Umbilical cord (tissue), 2 donors: ENCODE results near the gene DIPK1B. TPM values are rescaled to one million over a fixed set of nuclear protein-coding genes. Genes with fewer than 3 reads are reported as not detected.

Experiments used
- DNase-seq: peaks from one replicate; pipeline ENCODE4 v3.0.0-alpha.2; 2015; ENCODE audit warnings: low spot score
- total RNA-seq: library from RNA; depleted of rRNA; stranded (reverse); fragments of >200 nt; gene quantifications from one replicate; pipeline ENCODE4 v1.2.3, GENCODE V29; 2014; ENCODE audit warnings: low replicate concordance; ENCODE audit not compliant: insufficient read depth

The DIPK1B gene
- total RNA-seq, 1 donor from 2014 or later = 3.1 TPM

GRCh38 chr9:136686794-136687711 is 25.3 kb upstream of the DIPK1B start, which contains the start of gene AGPAT2:
Gene AGPAT2 (minus strand): TSS chr9:136687457. CDS start chr9:136687357, 100 bp downstream.
- peak; percentile 56 for DNase-seq

GRCh38 chr9:136687721-136688223 is 24.6 kb upstream of the DIPK1B start:
- DNase-seq = no peak

- no peak for DNase-seq
Measured at GRCh38 chr9:136688274-136689107, 23.9 kb upstream of the DIPK1B start.

DNA sequence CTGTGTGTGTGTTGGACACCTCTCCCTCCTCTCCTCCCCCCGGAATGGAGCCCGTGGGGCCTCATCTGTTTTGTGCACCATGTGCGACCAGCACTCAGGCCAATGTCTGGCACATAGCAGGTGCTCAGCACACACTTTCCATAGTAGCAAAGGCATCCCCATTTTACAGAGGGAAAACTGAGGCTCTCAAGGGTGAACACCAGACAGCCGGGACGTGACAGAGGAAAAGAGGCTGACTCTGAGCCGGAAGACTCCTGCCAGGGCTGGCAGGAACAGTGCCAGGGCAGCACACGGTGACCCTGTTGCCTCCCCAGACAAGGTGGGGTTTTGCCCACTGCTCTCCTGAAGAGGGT is 23.3 kb upstream of the DIPK1B start:
- no peak for DNase-seq

- DNase-seq = no peak
Measured at GRCh38 chr9:136690104-136690805, 22.1 kb upstream of the DIPK1B start.

- no peak for DNase-seq
Measured at GRCh38 chr9:136690806-136691261, 21.5 kb upstream of the DIPK1B start.

DNA sequence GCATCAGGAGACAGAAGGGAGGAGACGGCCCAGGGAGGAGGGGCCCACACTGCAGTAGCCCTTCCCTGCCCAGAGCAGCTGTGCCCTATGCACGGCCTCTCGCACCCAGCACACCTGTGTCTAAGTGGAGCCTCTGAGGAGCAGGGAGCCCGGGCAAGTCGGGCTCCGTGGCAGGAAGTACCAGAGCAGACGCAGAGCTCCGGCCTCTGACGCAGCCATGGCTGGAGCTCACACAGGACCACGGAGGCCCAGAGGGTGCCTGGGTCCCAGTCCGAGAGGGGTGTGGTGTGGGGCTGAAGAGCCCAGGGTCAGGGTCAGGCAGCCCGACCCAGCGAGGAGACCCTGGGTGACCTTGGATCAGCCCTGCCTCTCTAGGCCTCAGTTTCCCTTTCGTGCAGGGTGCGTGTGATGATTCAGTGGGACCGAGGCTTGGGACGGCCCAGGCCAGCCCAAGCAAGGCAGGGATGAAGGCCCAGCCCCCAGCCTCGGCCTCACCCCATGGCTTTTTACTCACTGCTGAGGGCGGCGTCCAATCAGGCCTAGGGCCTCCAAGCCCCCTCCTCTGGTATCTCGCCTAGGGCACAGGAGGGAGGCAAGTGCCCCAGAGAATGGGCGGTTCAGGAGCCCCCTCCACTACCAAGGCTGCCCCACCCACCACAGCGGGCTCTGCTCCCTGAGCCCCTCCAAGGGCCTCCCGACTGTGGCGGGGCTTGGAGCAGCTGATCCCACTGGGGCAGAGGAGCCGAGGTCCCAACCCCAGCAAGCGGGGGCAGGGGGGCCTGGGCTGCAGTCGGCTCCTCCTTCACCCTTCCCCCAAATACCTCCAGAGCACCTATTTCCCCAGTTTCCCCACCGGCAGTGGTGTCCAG is 20.8 kb upstream of the DIPK1B start:
- DNase-seq = no peak

DNA sequence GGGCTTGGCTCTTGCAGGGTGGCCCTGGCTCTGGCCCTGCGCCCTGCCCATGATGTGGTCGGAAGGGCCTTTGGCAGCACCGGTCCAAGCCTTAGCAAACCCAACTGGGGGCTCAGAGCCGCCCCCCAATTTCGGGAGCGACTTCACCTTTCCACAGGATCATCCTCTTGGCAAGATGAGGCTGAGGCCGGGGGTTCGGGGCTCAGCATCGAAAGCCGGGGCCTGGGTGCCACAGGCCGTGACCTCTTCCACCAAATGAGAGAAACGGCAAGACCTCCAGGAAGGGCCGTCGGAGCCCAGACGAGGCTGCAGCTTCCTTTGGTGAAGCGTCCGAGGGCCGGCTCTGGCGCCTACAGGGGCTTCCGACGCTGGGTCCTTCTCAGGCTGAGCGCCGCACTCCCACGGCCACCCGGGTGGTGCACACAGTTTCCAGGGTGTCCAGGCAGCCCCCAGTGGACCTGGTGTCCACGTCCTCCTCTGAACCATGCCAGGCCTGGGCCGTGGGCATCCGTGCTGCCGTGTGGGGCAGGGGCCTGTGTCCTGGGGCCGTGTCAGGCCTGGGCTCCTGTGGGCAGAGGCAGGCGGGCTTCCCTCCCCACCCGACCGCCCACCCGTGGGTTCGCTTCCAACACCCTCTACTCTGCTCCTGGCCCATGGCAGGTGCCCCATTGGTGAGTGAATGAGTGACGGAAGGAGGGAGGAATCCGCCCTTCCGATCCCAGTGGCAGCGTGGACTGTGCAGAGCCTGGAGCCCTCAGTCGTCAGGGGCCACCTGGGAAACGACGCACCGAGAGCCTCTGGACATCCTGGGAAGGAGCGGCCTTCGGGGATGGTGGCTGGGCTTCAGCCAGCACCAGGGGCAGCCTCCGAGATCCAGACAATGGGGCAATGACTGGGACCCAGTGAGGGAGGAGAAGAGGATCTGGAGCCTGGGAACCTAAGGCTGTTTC is 19.9 kb upstream of the DIPK1B start:
- no peak for DNase-seq

GRCh38 chr9:136693135-136693489 is 19.3 kb upstream of the DIPK1B start:
- DNase-seq = no peak

DNA sequence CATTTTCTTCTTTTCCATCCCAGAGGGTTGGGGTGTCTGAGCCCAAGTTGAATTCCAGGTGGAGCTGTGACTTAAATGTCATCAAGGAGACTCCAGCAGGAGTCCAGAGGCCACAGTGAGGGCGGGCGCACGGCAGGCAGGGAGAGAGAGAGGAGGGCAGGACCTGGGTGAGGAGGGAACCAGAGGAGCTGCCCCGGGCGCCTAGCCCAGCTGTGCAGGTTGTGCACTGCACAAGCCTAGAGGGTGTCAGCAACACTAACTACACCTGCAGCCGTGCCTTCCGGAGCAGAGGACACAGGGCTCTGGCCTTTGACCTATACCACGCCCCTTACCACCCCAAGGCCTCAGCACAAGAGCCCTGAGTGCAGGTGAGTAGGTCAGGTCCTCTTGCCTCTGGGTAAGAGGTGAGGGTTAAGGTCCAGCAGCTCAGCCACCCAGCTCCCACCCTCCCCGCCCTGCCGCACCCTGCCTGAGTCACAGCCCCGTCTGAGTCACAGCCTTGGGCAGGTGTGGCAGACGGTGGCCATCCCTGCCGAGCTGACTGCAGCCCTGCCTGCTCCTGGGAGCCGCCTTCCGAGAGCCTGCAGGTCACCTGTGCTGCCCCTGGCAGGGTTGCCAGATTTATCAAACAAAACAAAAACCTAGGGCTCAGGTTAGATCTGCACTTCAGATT is 18.7 kb upstream of the DIPK1B start:
- no peak for DNase-seq

DNA sequence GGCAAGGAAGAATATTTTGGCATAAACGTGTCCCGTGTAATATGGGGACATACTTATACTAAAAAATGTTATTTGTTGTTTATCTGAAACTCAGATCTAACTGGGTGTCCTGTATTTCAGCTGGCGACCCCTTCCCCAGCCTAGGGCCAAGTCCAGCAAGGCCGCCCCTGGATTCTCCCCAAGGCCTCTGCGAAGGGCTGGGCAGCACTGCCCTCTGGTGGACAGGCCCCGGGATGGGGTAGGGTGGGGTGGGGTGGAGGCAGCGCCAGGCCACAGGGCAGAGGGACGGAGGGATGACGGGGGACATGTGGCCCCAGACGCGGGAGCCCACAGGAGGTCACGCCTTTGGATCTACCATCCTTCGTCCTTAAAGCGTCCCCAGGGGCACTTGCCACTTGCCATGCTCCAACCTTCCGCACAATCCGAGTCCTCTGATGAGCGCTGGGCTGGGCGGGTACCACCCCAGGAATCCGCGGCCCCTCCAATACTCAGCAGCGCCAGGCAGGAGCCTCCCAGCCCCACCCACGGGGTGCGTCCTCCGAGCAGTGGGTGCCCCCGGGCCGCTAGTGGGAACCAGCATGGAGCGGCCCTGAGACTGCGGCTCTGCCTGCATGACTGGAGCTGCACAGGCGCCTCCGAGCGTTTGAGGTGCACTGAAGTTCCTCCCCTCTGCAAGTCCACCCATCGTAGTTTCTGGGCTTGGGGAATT is 18.1 kb upstream of the DIPK1B start:
- DNase-seq = no peak

DNA sequence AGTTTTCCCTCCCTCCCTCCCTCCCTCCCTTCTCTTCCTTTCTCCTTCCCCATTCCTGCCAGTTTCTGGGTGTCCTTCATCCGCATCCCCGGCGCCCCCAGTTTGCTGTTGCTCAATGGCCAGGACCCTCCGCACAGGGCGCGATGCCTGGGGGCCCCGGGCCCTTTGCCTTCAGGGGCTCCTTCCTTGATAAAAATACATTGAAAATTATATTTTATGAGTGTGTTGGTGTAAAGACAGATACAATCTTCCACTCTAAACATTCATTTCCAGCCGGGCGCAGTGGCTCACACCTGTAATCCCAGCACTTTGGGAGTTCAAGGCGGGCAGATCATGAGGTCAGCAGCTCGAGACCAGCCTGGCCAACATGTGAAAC is 17.5 kb upstream of the DIPK1B start:
- no peak for DNase-seq

DNA sequence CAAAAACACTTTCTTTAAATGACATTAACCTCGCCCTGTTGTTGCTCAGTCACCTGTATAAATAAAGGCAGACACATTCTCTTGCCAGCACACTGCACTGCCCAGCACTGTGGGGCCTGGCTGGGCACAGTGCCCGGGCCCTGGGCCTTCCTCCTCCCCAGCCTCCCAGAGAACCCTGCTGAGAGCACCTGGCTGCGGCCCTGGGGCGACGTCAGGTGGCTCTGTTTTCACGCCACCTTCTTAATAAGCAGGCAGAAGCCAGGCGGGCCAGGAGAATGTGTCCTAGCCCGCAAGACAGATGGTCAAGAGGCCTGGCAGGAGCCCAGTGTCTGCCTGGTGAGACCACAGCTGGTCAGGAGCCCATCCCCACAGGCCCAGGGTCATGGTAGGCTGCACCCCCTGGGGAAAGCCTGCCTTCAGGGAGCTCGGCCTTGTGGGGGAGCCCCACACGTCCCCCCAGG is 16.9 kb upstream of the DIPK1B start:
- DNase-seq = no peak

DNA sequence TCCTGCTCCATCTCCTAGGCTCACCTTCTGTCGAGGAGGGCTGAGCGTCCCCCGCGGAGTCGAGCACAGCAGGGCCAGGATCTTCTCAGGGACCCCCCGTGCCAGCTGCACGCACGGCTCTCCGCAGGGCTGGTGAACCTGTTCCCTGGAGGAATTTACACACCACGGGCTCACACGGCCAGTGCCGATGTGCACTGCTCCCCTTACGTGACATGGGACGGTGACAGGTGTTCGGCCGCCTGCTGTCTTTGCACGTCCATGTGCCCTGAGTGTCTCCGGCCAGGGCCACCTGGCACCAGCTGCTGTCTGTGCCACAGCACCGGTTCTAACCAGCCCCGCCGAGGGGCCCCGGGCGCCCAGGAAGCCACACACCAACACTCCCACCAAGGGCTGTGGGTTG is 16.4 kb upstream of the DIPK1B start:
- no peak for DNase-seq

DNA sequence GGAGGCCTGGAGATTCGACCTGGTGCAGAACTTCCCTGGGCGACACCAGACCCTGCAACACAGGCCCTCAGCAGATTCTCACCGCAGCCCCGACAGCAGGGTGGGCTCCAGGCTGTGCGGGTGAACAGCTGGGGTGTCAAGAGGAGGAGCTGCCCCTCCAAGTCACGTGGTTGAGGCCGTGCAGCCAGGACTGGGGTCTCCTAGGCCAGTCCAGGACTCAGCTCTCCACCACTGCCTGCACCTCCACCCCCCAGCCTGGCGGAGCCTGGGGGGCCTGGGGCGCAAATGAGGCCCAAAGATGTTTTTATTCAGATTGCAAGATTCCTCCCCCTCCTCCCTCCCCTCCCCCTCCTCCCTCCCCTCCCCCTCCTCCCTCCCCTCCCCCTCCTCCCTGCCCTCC is 15.9 kb upstream of the DIPK1B start:
- DNase-seq = no peak

DNA sequence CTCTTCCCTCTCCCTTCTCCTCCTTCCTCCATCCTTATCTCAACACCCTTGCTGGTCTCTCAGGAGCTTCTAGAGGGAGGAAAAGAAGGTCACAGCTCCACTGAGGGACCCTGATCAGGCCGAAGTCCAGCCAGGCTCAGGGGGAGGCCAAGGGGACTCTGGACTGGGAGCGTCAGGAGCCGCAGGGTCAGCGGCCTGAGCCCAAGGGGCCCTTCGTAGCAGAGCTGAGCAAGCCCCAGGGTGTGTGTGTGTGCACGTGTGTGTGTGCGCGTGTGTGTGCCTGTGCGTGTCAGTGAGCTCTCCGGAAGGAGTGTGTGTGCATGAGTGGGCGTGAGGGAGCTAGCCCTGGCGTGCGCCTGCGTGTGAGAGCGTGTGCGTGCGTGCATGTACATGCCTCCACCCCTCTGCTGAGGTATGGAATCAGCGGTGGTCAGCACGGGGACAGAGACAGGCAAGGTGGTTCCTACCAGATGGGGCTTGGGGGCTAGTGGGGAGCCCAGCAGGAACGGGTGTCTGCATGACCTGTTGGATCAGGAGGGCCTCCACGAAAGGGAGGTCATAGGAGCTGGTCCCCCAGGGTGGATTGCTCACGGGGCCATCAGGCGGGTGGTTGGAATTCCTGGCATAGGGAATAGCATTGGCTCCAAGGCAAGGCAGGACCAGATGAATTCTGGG is 15.1 kb upstream of the DIPK1B start:
- DNase-seq = no peak

GRCh38 chr9:136697821-136698526 is 14.4 kb upstream of the DIPK1B start:
- DNase-seq = no peak
